Kidney epithelial cell (primary cell): ENCODE data around the gene ACTBL2. TPM values are rescaled to one million over a fixed set of nuclear protein-coding genes. Genes with fewer than 3 reads are reported as not detected.
"Not testable (repeated sequence)": the region's sequence is repeated elsewhere in the genome, so short reads cannot be mapped to it uniquely, and the experiment has no call there.

Experiments
- DNase-seq: peaks from one replicate; pipeline ENCODE4 v3.0.0-alpha.2; 2010; ENCODE audit warnings: low read depth
- H3K27me3 ChIP-seq: 2 replicates; pipeline ENCODE4 v1.6.0; 2011; ENCODE audit warnings: low read length; ENCODE audit not compliant: control insufficient read depth, insufficient read depth
- H3K36me3 ChIP-seq: 2 replicates; pipeline ENCODE4 v1.5.1; 2011; ENCODE audit warnings: low read length; ENCODE audit not compliant: control insufficient read depth, insufficient read depth
- H3K4me3 ChIP-seq: 2 replicates; pipeline ENCODE4 v1.5.1; 2011; ENCODE audit warnings: low read depth, mild to moderate bottlenecking, control low read depth, low read length
- total RNA-seq: library from RNA; depleted of rRNA; stranded (reverse); fragments of >200 nt; gene quantifications from 2 replicates; pipeline ENCODE4 v1.2.3, GENCODE V29; 2015
- TF ChIP-seq, protein P1 (sequence below): IDR thresholded peaks from 2 replicates; pipeline ENCODE4 v1.5.1; 2011; ENCODE audit warnings: mild to moderate bottlenecking, moderate library complexity, low read length, control low read depth, inconsistent platforms; ENCODE audit not compliant: insufficient read depth, poor library complexity, severe bottlenecking

Gene ACTBL2
- total RNA-seq, 1 donor from 2014 or later, result 1.3 TPM

DNA sequence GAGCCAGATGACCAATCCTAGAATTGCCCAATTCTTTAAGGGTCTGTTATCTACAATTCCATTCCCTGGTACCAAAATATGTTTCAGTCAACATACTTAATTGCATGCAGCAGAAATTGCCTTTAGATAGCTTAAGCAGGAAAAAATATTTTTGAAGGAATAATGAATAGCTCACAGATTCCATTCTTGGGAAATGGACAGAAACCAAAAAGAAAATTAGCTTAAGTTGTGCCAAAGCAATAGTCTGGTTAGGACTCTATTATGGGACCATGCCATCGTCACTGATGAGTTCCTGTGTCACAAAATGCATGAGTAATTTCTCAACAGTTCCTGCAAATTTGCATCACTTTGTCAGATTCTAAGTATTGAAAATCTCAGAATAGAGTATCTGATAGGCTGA lies 12.3 kb downstream of the ACTBL2 start:
- no peaks in the 10 kb centered on the region for H3K36me3 ChIP-seq
- no peak for DNase-seq
- H3K4me3 ChIP-seq, result no peak overlapping the region
- TF ChIP-seq, protein P1, sequence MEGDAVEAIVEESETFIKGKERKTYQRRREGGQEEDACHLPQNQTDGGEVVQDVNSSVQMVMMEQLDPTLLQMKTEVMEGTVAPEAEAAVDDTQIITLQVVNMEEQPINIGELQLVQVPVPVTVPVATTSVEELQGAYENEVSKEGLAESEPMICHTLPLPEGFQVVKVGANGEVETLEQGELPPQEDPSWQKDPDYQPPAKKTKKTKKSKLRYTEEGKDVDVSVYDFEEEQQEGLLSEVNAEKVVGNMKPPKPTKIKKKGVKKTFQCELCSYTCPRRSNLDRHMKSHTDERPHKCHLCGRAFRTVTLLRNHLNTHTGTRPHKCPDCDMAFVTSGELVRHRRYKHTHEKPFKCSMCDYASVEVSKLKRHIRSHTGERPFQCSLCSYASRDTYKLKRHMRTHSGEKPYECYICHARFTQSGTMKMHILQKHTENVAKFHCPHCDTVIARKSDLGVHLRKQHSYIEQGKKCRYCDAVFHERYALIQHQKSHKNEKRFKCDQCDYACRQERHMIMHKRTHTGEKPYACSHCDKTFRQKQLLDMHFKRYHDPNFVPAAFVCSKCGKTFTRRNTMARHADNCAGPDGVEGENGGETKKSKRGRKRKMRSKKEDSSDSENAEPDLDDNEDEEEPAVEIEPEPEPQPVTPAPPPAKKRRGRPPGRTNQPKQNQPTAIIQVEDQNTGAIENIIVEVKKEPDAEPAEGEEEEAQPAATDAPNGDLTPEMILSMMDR, result no peak
- no peaks in the 10 kb centered on the region for H3K27me3 ChIP-seq

DNA sequence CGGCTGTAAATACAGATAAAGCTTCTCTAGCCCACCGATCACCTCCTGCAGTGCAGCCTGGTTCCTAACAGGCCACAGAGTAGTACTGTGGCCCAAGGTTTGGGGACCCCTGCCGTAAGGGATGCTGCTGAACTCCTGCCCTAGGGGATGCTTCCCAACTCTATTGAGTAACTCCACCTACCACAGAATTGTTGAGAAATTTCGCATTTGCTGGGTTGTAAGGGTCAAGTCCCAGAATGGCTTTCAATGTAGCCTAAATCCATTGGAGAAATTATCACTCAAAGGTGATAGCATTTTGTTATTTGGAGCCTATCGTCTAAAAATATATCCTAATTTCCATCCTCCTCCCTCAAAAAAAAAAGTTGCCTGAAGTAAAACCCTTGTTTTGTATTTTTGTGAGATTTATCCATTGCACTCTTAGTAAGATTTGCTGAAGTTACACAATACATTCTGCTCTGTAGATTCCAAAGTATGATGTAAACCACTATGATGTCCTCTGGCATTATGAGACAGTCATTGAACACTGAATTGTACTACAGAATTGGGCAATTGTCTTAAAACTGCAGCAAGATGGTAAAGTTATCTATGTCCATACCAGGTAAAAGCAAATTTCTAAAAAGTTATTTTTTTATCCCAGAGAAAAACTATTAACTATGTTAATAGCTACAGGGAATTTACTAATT lies 14.0 kb downstream of the ACTBL2 start:
- Histone ChIP-seq H3K4me3 (no peak overlapping the region), H3K36me3 (no peaks in the 10 kb centered on the region), H3K27me3 (no peaks in the 10 kb centered on the region)
- TF ChIP-seq, protein P1, result no peak
- DNase-seq, result no peak

DNA sequence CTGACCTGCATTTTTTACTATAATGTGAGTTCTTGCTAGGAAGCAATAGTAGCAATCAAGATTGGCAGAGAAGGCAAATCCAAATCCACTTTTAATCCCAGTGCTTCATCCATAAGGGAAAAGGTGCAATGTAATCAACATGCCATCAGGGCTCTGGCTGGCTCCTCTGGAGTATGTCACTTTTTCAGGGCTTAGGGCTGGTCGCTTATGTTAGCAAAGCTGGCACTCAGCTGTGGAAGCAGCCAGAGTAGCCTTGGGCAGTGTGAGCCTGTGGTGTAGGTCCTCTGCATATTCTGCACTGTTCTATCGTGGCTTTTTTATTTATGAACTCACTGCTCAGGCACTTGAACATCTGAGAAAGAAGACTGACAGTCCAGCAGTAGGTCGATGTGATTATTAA lies 16.1 kb downstream of the ACTBL2 start:
- DNase-seq, result no peak
- TF ChIP-seq, protein P1, result no peak
- no peaks in the 10 kb centered on the region for H3K27me3 ChIP-seq
- no peaks in the 10 kb centered on the region for H3K36me3 ChIP-seq
- no peak overlapping the region for H3K4me3 ChIP-seq

DNA sequence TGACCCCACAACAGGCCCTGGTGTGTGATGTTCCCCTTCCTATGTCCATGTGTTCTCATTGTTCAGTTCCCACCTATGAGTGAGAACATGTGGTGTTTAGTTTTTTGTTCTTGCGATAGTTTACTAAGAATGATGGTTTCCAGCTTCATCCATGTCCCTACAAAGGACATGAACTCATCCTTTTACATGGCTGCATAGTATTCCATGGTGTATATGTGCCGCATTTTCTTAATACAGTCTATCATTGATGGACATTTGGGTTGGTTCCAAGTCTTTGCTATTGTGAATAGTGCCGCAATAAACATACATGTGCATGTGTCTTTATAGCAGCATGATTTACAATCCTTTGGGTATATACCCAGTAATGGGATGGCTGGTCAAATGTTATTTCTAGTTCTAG lies 22.6 kb downstream of the ACTBL2 start:
- H3K27me3 ChIP-seq, H3K4me3 ChIP-seq, H3K36me3 ChIP-seq, DNase-seq: not testable (repeated sequence)

DNA sequence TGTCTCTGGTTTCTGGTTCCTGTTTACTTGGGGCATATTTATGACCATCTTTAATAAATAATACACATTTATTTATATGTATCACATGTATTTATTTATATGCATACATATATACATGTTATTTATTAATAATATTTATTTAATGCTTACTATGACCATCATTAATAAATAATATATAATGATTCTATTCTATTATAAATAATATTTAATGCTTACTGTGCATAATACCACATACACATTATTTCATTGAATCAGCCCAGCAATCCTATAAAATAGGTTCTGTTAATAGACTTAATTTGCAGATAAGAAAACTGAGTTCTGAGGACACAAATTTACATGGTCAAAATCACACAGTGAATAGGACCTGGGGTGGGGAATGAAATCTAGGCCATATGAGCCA lies 24.2 kb downstream of the ACTBL2 start:
- Histone ChIP-seq H3K36me3 (no peaks in the 10 kb centered on the region), H3K27me3 (no peaks in the 10 kb centered on the region), H3K4me3 (no peak overlapping the region)
- DNase-seq, result no peak
- TF ChIP-seq, protein P1, result no peak

DNA sequence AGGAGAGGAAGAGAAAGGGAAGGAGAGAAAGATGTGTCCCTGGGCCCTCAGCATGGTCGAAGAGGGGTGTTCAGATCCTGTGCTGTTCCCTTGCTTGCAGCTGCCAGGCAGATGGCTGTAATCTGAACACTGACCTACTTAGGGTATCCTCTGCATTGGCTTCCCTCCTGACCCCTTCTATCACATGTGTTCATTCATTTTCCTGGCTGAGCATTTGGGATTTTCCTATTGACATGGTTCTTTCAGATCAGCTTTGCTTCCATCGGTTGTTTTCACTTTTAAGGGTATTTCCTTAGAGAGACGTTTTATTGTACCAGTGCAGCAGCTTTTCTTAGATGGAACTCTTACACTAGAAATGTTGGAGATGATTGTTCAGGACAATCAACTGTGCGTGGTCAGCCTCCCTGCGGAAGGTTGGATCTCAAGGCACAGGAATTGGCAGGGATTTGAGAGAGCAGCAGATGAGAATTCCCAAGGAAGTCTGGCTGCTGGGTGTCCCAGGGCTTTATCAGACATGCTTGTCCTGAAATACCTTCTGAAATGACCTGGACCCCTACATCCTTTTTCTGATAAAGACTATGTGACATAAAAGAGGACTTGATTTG lies 26.0 kb downstream of the ACTBL2 start:
- TF ChIP-seq, protein P1, result no peak
- H3K27me3 ChIP-seq, result no peaks in the 10 kb centered on the region
- H3K36me3 ChIP-seq, result no peaks in the 10 kb centered on the region
- H3K4me3 ChIP-seq, result no peak overlapping the region
- no peak for DNase-seq
